Breast epithelium (tissue), 3 donors: ENCODE data around the gene ASXL2.

Experiments
- CTCF ChIP-seq, 3 donors: fragments of 450-650 bp; IDR thresholded peaks; one replicate each; pipeline ENCODE4 v1.5.1; 2016 to 2017; ENCODE audit warnings: antibody characterized with exemption in 3 of 3, mild to moderate bottlenecking in 3 of 3, moderate library complexity in 3 of 3
- POLR2A ChIP-seq: fragments of 450-650 bp; IDR thresholded peaks from one replicate; pipeline ENCODE4 v1.6.1; 2016; ENCODE audit warnings: antibody characterized with exemption, mild to moderate bottlenecking, moderate library complexity
- POLR2AphosphoS5 ChIP-seq, 3 donors: sonication (generic); formaldehyde crosslinking; IDR thresholded peaks; one replicate each; pipeline ENCODE4 v1.6.1; 2017; ENCODE audit warnings: antibody characterized with exemption in 3 of 3

GRCh38 chr2:25819597-25820039 lies 58.7 kb downstream of the ASXL2 start:
- TF ChIP-seq CTCF (IDR thresholded peaks at IDR 0.05) (no peak), POLR2A (no peak), POLR2AphosphoS5 (IDR thresholded peaks at IDR 0.05) (no peak)
